Measurements from ENCODE around the gene USP13.

DNA sequence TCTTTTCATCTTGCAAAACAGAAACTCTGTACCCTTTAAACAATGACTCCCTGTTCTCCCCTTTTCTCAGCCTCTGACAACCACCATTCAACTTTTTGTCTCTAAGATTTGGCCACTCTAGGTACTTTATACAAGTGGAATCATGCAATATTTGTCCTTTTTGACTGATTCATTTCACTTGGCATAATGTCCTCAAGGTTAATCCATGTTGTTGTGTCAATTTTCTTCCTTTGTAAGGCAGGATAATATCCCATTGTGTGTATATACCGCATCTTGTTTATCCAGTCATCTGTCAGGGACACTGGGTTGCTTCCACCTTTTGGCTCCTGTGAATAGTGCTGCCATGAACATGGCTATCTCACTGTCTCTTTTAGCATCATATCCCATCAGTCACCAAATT lies 10.3 kb downstream of the USP13 start:
- TF ChIP-seq CTCF (IDR thresholded peaks at IDR 0.05) (no peak), POLR2AphosphoS5 (IDR thresholded peaks at IDR 0.05; ENCODE audit: low read depth, low read length) (no peak), TCF7L2 (IDR thresholded peaks at IDR 0.05; ENCODE audit: low read depth, low read length) (no peak)
